NT2/D1 (cell line): Measurements from ENCODE around the gene FADS2.

ENCODE experiments used
- YY1 ChIP-seq: IDR thresholded peaks from 2 replicates; pipeline ENCODE4 v1.6.1; 2011; ENCODE audit not compliant: insufficient read length, insufficient read depth
- ZNF274 ChIP-seq: IDR thresholded peaks from 2 replicates; pipeline ENCODE4 v1.6.1; 2011; ENCODE audit warnings: mild to moderate bottlenecking, low read depth, low read length

- no peak for TF ChIP-seq YY1
- no peak for TF ChIP-seq ZNF274
Measured at GRCh38 chr11:61870541-61871031, 42.5 kb downstream of the FADS2 start.
